OCI-LY7 (cell line): ENCODE measurements around the gene PTPRM.

Experiments
- CTCF ChIP-seq: fragments of 200-600 bp; sonication (generic); conservative IDR thresholded peaks from 2 replicates; pipeline ENCODE4 v1.5.1; 2014; ENCODE audit warnings: mild to moderate bottlenecking, antibody characterized with exemption, low read length, moderate library complexity, mixed read lengths
- EZH2phosphoT487 ChIP-seq: fragments of 200-600 bp; sonication (generic); IDR thresholded peaks from 2 replicates; pipeline ENCODE4 v1.6.1; 2018; ENCODE audit warnings: low read depth, borderline replicate concordance, mild to moderate bottlenecking, mixed run types, antibody characterized with exemption, low read length, moderate library complexity, mixed read lengths

- TF ChIP-seq CTCF (no peak), EZH2phosphoT487 (no peak)
Measured at GRCh38 chr18:8208716-8209115, 641.6 kb downstream of the PTPRM start.
